GM12873 (cell line): ENCODE results near the gene GHDC.

Source experiments
- TF ChIP-seq, protein P1 (sequence below): IDR thresholded peaks from 2 replicates; pipeline ENCODE4 v1.5.1; 2012; ENCODE audit warnings: low read depth, mild to moderate bottlenecking, moderate library complexity, low read length, control low read depth; ENCODE audit not compliant: insufficient read depth; ENCODE audit errors: missing control alignments

The GHDC gene

DNA sequence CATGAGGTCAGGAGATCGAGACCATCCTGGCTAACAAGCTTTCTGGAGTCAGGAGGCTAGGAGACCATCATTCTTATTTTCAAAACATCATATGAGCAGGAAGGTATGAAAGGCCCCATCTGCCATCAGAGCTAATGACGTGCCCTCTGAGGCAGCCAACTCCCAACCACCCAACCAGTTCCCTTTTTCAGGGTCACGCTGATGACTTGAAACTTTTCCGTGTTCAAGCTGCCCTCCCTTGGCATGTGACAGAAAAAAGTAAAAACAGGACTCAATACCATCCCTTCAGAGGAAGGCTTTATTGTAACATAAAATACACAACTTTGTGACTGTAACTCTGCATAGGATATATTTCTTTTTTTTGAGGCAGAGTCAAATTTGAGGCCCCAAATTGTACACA is 4.6 kb upstream of the GHDC start:
- TF ChIP-seq, protein P1, sequence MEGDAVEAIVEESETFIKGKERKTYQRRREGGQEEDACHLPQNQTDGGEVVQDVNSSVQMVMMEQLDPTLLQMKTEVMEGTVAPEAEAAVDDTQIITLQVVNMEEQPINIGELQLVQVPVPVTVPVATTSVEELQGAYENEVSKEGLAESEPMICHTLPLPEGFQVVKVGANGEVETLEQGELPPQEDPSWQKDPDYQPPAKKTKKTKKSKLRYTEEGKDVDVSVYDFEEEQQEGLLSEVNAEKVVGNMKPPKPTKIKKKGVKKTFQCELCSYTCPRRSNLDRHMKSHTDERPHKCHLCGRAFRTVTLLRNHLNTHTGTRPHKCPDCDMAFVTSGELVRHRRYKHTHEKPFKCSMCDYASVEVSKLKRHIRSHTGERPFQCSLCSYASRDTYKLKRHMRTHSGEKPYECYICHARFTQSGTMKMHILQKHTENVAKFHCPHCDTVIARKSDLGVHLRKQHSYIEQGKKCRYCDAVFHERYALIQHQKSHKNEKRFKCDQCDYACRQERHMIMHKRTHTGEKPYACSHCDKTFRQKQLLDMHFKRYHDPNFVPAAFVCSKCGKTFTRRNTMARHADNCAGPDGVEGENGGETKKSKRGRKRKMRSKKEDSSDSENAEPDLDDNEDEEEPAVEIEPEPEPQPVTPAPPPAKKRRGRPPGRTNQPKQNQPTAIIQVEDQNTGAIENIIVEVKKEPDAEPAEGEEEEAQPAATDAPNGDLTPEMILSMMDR: no peak

DNA sequence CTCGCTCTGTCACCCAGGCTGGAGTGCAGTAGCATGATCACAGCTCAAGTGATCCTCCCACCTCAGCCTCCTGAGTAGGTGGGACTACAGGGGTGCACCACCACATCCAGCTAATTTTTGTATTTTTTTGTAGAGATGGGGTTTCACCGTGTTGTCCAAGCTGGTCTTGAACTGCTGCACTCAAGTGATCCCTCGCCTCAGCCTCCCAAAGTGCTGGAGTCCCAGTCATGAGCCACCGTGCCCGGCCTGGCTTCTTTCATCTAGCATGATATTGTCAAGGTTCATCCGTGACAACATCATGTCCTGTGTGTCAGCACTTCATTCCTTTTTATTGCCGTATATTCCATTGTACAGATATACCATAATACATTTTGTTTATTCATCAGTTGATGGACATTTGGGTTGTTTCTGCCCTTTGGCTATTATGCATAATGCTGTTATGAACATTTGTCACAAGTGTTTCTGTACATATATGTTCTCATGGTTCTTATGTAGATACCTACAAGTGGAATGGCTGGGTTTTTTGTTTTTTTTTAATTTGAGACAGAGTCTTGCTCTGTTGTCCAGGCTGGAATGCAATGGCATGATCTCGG is 3.4 kb upstream of the GHDC start:
- TF ChIP-seq, protein P1: no peak

DNA sequence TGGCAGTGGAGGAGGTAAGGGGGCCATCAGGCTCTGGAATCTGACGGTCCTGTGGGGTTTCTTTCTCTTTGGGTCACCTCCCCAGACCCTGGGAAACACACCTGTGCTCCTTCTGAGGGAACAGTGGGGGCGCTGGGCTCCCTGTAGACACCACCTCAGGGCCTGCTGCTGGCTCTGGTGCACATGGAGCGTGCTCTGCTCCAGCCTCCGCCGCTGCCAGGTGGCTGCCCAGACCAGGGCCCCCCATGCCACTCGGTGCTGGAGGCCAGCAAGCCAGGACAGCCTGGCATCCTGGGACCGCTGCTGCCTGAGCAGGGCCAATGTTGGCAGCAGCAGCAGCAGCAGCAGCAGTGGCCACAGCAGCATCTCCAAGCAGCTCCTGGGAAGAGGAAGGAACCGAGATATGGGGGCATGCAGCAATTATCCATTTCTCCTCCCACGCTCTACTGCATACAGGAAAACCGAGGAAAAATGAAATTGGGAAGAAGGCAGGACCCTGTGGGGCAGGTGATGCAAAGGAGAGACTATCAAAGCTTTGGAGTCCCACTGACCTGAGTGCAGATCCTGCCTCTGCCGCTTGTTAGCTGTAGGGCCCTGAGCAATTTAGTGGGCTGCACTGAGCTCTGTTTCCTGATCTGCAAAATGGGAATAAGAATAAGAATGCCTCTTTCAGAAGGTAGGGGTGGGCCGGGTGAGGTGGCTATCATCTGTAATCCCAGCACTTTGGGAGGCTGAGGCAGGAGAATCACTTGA is 902 bp downstream of the GHDC start:
- TF ChIP-seq, protein P1: no peak

DNA sequence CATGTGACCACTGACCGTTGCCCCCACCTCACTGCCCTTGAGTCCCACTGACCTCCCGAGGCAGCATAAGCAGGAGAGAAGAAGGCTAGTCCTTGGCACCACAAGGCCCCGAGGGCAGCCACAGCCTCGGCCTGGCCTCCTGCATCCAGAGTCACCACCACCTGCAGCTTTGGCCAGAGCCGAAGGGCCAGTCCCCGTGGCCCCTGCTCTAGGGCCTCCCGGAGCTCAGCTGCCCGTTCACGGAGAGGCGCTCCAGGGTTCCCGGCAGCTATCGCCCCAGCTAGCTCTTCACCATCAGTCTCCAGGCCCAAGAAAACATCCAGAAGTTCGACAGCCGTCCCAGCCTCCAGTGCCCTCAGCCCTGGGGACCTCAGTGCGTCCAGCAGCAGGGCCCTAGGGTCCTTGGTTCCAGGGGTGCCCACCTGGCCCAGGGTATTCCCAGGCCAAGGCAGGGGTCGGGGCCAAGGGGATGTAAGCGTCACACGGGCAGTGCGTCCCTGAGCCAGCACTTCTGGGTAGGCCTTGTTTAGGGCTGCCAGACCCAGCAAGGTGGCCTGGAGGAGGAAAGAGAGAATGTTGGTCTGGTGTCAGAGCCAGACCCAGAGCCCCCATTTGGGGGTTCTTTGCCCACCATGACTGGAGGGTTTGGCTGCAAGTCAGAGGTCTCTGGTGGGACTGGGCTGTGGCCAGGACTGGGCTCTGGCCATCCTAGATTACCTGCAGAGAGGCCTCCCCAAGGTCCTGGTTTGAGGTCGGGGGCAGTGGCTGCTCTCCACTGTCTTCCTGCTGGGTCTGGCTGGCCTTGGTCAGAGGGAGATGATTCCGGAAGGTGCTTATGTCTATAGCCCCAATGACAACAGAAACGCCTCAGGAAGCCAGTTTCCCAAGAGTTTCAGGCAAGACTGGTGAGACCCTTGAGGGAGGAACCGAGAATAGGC is 1.8 kb downstream of the GHDC start:
- TF ChIP-seq, protein P1: no peak

DNA sequence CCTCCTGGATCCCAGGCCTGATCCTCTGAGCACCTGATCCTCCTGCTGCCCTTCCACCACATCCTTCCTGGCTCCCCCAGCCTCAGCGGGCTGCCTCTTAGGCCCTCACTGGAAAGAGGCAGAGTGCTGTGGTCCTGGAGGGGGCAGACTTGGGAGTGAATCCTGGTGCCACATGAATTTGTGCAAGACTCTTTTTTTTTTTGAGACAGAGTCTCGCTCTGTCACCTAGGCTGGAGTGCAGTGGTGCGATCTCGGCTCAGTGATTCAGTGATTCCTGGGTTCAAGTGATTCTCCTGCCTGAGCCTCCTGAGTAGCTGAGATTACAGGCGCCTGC is 3.1 kb downstream of the GHDC start:
- TF ChIP-seq, protein P1: no peak

DNA sequence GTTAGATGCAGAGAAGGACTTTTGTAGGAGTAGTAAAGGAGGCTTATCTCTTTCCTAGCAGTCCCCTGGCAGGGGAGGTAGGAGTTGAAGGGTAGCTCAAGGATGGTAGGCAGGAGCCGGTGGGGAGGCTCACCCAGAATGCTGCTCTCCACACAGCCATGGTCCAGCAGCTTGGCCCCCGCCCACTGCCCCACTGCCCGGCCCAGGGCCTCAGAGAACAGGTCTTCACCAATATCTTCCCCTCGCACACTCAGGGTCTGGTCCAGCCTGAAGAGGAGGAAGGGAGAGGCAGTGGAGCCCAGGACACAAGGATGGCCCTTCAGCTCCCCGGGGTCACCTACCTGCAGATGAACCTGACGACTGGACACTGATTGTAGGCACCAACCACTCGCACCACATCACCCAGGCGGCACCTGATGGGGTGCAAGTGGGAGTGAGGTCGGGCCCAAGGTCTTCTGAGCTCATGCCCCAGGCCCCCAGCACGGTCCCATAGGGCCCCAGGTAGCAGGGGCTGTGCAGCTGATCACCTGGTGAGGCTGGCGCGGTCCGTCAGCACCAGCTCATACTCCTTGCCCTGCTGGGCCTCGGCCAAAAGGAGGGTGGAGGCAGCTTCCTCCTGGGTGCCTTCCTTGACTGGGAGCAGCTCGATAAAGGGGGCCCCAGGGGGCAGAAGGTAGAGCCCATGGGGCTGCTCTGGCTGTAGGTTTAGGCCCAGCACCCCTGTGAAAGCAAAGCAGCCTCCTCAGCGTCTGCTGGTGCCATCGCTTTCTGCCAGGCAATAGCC is 3.6 kb downstream of the GHDC start:
- TF ChIP-seq, protein P1: no peak
